Frontal cortex (tissue), 4 donors: ENCODE results near the gene RNF220. TPM values are rescaled to one million over a fixed set of nuclear protein-coding genes. Genes with fewer than 3 reads are reported as not detected.
"Not testable (repeated sequence)": the region's sequence is repeated elsewhere in the genome, so short reads cannot be mapped to it uniquely, and the experiment has no call there.

Source experiments
- DNase-seq, 2 donors: peaks; one replicate each; pipeline ENCODE4 v3.0.0; 2012; ENCODE audit warnings: low spot score in 2 of 2
- FAIRE-seq: peaks from 2 replicates; lab custom pipeline; 2012; peaks lifted over from hg19 to GRCh38; lab: Jason Lieb, UNC
- total RNA-seq: library from RNA; depleted of rRNA; stranded (reverse); fragments of >200 nt; gene quantifications from one replicate; pipeline ENCODE4 v1.2.3, GENCODE V29; 2014
- donor health status: control.
- donor health status: control.
- donor health status: control.

RNF220 gene
- total RNA-seq, 1 donor from 2014 or later, result 48.1 TPM

DNA sequence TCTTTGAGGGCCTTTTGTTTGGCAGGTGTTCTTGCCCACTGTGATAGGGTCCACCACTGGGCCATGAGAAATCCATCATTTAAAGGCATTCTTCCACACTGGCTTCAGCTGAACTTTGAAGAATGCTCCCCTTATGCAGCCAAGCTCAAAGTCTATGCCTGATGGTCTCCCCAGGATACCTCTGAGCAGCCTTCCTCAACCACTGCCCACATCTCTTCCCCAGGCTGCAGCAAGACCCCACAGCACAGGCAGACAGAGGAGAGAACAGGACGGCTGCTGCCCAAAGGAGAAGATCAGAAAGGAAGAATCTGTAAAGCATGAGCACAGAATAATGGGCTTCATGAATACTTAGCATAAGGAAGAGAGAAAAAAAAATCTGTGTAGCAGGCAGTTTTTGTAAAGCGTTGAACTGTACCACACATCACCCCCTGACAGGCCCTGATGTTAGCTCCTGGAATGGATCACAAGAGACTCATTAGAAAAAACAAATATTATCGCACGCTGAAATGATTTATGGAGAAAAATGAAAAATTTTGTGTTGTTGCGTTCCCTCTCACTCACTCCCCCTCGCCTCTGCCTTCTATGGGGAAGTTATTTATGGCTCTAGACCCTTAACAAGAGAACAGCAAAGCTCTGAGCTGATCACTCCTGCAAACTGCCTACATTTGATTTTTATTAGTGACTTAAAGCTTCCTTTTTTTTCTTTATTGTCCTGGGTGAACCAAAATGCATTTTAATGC is 135.1 kb downstream of the RNF220 start:
- FAIRE-seq (no peak), DNase-seq (no peak)

DNA sequence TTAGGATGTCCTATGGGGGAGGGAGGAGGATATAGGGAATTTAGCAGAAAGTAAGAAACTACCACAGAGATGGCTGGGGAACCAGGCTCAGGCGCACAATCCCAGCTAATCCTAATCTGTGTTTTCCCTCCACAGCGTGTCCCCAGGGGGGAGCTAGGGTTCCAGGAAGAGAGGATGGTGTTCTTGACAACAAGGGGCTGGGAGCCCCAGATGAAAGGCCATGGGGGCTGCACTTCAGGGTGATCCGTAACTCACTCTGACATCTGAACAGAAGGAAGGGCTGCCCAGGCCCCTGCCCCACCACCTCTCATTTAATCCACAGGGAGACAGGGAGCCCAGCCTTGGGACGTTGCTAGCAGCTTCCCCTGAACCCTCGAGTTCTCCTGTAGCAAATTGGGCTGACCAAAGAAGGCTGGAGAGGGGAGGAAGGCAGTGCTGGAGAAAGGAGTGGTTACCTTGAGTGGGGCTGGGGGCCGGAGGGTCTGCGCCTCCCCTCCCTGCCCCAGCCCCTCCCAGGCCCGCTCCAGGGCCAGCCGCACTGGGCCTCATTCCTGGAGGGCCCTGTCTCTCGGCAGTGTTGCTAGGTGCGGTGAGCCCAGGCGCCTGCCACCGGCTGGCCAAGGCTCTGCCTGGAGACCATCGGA is 137.5 kb downstream of the RNF220 start:
- no peak for FAIRE-seq
- DNase-seq, result no peak

DNA sequence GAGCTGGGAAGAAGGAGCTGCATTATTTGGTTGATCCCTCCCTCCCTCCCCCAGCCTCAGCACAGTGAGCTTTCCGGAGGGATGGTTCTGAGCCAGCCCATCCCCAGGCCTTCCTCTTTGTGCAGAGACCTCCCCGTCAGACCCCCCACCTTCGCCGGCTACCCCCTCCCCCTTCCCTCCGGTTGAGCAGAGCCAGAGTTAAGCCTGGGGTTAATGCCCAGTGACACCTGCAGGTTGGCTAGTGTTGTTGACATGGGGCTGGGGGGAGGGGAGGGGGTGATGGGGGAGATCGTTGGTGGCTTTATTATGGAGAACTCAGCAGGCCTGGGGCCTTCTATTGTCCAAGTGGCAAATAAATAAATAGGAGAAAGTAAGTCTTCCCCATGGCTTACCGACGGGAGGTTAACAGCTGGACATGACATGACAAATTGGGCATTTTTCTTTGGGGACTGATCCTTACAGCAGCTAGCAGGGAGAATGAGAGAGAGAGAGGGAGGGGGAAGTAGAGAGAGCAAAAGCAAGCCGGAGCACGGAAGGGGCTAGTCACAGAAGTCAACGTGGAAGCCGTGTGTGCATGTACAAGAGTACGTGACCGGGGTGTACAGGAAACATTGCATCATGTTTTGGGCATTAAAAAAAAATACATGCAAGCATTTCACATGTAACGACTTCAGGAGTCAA is 138.1 kb downstream of the RNF220 start:
- FAIRE-seq (no peak), DNase-seq (no peak)

DNA sequence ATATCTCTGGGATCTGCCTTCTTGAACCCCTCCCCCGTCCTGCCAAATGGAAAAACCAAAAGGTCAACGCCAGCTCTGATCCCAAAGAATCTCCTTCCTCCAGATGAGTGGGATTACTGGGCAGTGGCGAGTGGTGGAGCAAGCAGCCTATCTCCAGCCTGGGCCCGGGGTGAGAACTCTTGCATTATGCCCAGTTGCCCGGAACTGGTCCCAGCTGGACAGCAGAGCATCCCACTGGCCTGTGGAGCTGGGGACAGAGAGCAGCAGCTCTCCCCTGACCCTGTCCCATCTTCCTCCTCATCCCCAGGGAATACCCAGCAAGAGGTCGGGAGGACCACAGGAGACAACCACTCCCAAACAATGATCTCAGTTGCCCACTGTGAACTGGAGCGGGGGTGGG is 138.7 kb downstream of the RNF220 start:
- DNase-seq, result no peak

DNA sequence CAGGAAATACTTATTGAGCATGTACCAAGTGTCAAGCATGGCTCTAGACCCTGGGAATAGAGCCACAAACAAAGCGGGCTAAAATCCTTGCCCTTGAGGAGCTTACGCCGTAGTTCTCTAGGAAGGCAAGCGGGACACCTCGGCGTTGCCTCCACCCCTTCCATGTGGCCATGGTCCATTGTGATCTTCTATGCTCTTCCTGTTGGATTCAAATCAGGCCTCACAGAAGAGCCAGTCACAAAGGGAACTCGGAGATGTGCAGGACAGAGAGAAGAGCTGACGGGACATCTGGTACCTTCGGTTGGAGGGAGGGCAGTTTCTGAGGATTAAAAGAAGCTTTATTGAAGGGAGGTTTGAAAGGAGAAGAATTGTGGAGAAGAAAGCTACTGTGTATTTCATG is 139.9 kb downstream of the RNF220 start:
- no peak for DNase-seq
- no peak for FAIRE-seq

More for the DNA sequence above, 138.7 kb downstream of the RNF220 start:
- FAIRE-seq, result no peak

DNA sequence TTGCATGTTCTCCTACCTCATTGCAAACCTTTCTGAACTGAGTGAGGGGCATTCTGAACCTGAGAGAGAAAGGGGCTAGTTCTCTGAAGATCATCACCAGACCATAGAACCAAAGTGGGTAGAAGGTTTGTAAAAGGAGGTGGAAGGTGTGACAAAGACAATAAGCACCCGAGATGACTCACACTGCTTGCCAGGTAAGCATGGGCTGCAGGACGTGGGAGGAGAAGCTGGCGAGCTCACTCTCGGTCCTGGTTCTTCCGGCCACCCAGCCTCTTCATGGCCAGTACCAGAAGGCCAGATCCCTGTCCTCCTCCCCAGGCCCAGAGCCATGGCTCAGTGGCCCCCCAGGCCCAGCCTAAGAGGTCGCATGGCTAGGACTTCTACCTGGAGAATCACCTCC is 140.9 kb downstream of the RNF220 start:
- FAIRE-seq (no peak), DNase-seq (no peak)

DNA sequence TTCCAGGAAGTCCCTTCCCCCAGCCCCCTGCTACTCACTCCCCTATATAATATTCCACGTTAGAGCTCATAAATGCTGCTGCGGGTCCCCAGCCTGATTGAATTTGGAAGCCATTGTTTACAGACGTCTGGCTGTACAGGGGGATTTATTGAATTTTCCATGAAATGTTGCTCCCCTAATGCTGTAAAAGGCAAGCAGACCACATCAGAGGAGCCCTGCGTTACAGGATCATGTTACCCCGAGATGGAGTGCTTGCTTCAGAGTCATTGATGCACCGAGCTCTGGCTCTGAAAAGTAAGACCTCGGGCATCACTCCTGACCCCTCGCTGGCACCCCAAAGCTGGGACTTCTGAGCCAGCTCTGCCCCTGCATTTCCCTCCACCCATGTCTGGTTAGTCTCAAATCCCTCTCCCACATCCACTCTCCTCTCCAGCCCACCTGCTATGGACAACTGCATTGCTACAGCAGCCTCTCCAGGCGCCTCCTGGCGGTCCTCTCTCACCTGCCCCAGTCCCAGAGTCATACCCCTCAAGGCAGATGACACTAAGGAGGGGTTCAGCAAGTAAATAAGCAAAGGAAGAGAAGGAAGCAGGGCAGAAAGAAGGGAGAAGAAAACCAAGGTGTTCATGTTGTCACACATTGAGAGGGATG is 141.5 kb downstream of the RNF220 start:
- DNase-seq (no peak), FAIRE-seq (no peak)

DNA sequence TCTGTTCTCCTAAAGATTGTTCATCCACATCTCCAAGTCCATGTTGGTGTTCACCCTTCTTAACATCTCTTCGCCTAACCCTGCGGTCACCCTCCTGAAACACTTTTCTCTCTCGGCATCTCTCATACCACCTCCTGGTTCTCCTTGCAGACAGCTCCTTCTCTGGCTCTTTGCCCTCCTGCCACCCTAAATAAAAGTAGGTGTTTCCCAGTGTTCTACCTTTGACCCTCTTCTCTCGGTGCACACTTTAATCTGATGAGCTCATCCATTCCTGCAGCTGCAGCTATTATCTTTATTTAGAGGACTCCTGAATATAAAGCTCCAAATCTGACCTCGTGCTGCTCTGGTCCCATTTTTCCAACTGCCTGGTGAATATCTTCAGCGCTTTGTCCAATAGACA is 142.3 kb downstream of the RNF220 start:
- FAIRE-seq, result no peak
- no peak for DNase-seq

DNA sequence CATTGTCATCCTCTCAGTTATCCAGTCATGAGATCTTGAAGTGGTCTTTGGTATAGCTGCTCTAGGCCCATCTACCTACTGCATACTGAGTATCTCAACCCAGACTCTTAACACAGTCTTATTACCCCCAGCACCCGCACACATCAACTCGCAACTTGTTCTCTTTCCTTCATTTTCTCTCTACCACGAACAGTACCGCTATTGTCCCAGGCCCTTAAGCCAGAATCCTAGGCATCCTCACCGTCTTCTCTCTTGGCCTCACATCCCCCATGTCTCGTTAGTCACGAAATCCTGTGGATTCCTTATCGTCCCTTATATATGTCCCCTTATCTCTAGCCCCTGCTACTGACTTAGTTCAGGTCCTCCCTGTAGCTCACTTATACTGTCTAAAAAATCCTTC is 142.8 kb downstream of the RNF220 start:
- FAIRE-seq, result no peak
- DNase-seq, result no peak

DNA sequence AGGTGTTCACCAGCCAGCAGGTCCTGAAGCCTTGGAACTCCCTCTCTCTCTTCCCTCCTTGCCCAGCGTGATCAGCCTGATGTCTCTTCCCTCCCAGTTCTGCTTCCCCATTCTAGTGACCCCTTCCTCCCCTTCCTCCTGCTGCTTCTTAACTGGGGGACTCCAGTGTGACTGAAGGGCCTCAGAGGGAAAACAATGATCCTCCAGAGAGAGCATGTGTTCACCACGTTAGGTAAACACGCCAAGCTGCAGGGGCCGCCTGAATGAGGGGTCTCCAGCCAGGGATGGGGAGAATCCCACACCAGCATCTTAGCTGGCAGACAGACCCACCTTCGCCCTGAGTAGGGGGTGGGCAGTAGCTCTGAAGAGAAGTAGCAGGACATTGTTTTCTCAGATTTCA is 144.5 kb downstream of the RNF220 start:
- DNase-seq (no peak), FAIRE-seq (no peak)

DNA sequence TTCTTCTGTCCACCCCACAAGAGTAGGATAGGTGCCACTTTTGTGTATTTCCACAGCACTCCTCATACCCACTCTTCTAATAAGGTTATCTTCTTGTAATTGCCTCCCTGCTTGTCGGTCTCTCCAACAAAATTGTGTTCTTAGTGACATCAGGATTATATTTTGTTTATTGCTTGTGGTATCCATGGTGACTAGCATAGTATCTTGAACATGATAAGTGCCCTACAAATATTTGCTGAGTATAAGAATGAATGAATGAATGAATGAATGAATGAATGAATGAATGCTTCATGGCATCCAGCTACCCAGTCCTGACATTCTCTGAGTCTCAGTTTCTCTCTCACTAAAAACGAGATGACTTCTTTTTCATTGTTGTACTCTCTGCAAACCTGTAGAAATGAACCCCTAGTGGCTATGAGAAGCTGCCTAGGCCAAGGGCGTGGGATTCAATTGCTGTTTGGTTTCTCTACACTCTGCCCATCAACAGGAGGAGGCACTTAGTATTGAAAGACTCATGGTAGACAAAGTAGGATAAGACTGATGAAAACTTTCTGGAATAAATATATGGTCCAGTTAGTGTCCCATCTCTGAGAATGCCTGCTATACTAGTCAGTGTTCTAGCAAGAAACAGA is 148.2 kb downstream of the RNF220 start:
- no peak for FAIRE-seq
- no peak for DNase-seq

DNA sequence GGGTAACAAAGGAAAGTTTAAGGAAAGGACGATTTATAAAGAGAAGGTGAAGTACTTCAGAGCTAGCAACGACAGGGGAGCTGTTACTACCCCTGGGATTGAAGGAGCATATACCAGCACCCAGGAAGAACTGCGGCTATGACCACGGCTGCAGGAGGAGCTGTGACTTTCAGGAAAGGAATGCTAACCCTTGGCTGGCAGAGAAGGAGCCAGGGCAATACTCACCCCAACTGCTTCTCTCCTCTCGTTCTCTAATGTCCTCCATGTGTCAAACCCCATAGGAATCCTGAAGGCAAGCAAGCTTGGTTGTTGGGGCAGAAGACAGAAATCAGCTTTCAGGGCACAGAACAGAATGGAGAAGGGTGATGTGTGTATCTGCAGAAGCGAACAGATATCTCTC is 148.7 kb downstream of the RNF220 start:
- DNase-seq (no peak), FAIRE-seq (no peak)

DNA sequence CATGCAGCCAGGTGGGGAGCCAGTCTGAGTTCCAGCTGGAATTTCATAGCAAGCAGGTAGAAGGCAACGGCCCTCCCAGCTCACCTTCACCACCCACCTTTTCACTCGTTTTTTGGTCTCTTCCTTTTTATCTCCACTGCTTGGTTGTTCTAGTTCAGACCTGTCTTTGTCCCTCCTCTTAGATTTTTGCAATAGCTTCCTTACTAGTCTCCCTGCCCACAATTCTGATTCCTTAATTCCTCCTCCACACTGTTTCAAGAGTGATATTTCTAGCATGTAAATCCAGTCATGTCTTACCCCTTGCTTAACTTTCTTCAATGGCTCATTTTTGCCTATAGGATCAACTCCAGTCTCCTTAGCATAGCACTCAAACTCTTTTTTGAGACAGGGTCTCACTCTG is 149.7 kb downstream of the RNF220 start:
- FAIRE-seq (no peak), DNase-seq (no peak)

DNA sequence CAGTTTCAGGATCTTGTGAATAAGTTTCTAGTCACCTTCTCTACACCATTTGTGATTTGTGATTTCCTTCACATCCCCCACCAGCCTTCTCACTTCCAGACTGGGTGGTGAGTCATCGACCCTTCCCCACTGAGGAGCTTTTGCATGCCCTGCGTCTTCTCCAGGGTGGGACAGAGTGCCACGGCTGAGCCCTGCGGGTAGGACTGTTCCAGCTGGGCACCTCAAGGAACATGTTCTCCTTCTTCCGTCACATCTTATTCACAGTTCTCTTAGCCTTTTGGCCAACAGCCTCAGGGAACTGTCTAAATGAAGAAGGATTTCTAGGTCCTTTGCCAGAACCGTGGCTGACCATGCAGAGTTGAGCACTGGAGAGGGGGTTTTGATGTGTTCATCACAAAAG is 152.7 kb downstream of the RNF220 start:
- DNase-seq (no peak), FAIRE-seq (no peak)

DNA sequence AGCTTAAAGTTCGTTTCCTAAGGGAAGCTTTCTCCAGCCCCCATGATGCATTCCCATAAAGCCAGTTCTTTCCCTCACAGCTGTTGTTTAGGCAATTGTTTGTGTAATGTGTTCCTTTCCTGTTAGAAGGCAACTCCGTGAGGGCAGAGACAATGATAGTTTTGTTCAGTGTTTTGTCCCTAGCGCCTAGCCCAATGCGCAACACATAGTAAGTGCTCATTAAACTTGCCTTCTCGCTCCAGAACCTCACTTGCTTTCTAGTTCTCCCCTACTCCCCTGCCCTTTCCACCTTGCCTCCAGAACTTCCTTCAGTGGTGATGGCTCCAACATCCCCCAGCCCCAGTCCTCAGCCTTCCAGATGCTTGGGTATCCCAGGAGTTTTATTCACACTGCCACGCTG is 153.8 kb downstream of the RNF220 start:
- FAIRE-seq (no peak), DNase-seq (no peak)

DNA sequence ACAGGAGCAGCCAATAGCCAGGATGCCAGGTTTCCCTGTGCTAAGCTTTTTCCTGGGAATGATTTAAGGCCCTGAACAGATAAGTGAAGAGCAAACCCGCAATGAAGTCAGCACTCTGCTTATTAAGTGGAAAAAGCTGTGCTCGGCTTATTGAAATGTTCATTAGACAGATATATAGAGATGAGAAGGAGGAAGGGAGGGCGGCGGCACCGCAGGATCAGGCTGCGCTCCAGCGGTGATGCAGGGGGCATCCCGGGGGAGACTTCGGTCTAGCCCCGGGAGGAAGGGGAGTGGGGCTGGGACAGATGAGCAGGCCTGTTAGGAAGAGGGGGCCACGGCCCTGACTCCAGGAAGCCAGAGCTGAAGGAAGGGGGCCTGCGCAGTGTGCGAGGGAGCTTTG is 154.3 kb downstream of the RNF220 start:
- no peak for FAIRE-seq
- no peak for DNase-seq

DNA sequence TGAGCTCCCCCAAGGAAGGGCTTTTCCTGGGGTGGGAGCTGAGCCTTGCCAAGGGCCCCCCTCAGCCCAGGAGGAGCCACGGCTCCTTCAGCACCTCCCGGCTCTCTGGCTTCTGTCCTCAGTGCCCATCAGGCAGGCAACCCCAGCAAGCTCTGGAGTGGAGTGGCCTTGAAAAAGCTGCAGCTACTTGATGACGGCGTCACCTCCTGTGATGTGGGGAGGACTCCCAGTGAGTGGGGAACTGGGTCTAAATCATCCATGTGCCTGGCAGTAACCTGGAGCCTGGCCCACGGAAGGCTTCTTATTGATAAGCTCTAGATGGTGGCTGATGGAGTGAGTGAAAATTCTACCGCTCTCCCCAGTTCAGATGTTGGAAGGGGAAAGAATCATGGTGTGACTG is 154.9 kb downstream of the RNF220 start:
- FAIRE-seq (no peak), DNase-seq (no peak)

DNA sequence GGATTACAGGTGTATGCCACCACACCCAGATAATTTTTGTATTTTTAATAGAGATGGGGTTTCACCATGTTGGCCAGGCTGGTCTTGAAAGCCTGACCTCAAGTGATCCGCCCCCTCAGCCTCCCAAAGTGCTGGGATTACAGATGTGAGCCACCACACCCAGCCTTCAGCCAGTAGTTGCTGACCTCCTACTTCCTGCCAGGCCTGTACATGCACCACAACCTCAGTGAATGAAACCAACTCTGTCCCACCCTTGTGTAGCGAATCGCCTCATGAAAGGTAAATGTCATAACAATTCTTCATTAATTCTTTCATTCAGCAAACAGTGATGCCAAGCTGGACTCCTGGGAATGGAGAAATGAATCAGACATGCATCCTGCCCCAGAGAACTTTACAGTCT is 155.6 kb downstream of the RNF220 start:
- DNase-seq, FAIRE-seq: not testable (repeated sequence)

DNA sequence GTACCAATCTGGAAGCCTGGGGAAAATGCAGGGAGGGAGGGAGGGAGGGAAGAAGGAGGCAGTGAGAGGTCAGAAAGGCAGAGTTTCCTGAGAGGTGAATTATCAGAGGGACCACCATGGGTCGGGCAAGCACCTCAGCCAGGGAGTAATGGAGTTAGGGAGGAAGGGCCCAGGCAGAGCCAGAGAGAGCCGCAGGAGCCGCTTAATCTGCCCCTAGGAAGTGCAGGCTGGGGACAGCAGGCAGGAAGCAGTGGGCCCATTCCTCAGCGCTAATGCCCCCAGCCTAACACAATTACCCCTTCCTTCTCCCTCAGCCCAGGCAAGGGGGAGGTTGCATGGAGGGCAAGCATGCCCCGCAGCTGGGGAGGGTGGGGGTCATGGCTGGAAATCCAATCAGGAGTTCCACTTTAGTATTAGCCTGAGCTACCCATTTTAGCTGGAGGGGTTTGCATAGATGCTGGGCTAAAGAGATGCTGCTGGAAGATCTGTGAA is 160.2 kb downstream of the RNF220 start:
- FAIRE-seq (no peak), DNase-seq (no peak)

DNA sequence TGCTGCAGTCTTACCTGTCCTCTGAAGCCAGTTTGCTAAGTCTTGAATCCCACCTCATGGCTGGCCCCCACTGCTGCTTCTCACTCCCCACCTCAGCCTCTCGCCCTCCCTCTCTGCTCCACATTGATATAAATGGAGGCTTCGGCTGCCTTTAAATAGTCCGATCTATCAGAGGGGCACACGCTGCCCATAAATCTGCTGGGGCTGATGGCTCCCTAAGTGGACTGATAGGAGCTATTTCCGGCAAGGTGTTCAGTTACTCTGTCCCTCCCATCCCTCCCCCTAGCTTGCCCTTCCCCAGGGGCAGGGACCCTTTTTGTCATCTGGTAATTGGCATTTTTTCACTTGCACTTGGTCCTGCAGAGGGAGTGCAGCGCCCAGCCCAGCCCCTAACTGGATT is 160.8 kb downstream of the RNF220 start:
- DNase-seq (no peak), FAIRE-seq (no peak)
